GM12891 (cell line): ENCODE data around the gene MAT1A.

Experiments
- POLR2A ChIP-seq: IDR thresholded peaks from 2 replicates; pipeline ENCODE4 v1.6.1; 2011; ENCODE audit warnings: low read depth, low read length, control low read depth
- TAF1 ChIP-seq: IDR thresholded peaks from 2 replicates; pipeline ENCODE4 v1.6.1; 2011; ENCODE audit warnings: low read depth, low read length, control low read depth

GRCh38 chr10:80319725-80320290 lies 30.4 kb upstream of the MAT1A start:
- no peak for TF ChIP-seq POLR2A
- TF ChIP-seq TAF1 = no peak
